NCI-H524 (cell line): ENCODE results near the gene GLUD1.
"Not testable (repeated sequence)": the region's sequence is repeated elsewhere in the genome, so short reads cannot be mapped to it uniquely, and the experiment has no call there.

Experiments used
- DNase-seq, 2 experiments: peaks; one replicate each; lab custom pipeline; 2025; lab: John Stamatoyannopoulos, UW

The GLUD1 gene

GRCh38 chr10:87090779-87091178 lies 3.9 kb downstream of the GLUD1 start:
- no peak for DNase-seq

GRCh38 chr10:87089746-87090145 lies 4.9 kb downstream of the GLUD1 start:
- DNase-seq = no peak

GRCh38 chr10:87085537-87085936 lies 9.1 kb downstream of the GLUD1 start:
- DNase-seq = no peak

GRCh38 chr10:87084291-87084782 lies 10.3 kb downstream of the GLUD1 start:
- not testable (repeated sequence) for DNase-seq

GRCh38 chr10:87083576-87084290 lies 10.9 kb downstream of the GLUD1 start:
- DNase-seq = not testable (repeated sequence)

- DNase-seq = not testable (repeated sequence)
Observed at GRCh38 chr10:87082219-87082618, 12.4 kb downstream of the GLUD1 start.

GRCh38 chr10:87081574-87081973 lies 13.1 kb downstream of the GLUD1 start:
- DNase-seq = not testable (repeated sequence)

GRCh38 chr10:87080621-87081020 lies 14.0 kb downstream of the GLUD1 start:
- DNase-seq = not testable (repeated sequence)

GRCh38 chr10:87079106-87079836 lies 15.4 kb downstream of the GLUD1 start:
- DNase-seq = no peak

- DNase-seq = not testable (repeated sequence)
Observed at GRCh38 chr10:87076421-87076820, 18.2 kb downstream of the GLUD1 start.

- DNase-seq = no peak
Observed at GRCh38 chr10:87072449-87072848, 22.2 kb downstream of the GLUD1 start.

GRCh38 chr10:87068281-87068680 lies 26.4 kb downstream of the GLUD1 start:
- no peak for DNase-seq

- no peak for DNase-seq
Observed at GRCh38 chr10:87066865-87067264, 27.8 kb downstream of the GLUD1 start.

- DNase-seq = no peak
Observed at GRCh38 chr10:87066178-87066577, 28.5 kb downstream of the GLUD1 start.

- no peak for DNase-seq
Observed at GRCh38 chr10:87064651-87065050, 30.0 kb downstream of the GLUD1 start.

- no peak for DNase-seq
Observed at GRCh38 chr10:87060280-87060928, 34.2 kb downstream of the GLUD1 start.

GRCh38 chr10:87059401-87059800 lies 35.2 kb downstream of the GLUD1 start:
- no peak for DNase-seq

- DNase-seq = no peak
Observed at GRCh38 chr10:87058171-87058570, 36.5 kb downstream of the GLUD1 start.

GRCh38 chr10:87054373-87055295 lies 40.0 kb downstream of the GLUD1 start:
- no peak for DNase-seq

GRCh38 chr10:87053577-87054181 lies 41.0 kb downstream of the GLUD1 start:
- DNase-seq = no peak

GRCh38 chr10:87053111-87053510 lies 41.5 kb downstream of the GLUD1 start:
- DNase-seq = no peak
